GM21737 (cell line): ENCODE results near the gene STEAP1.

Experiments
- ATAC-seq: cut with Tn5 transposase; IDR thresholded peaks from one replicate; pipeline ENCODE4 v1.9.1; 2021; ENCODE audit warnings: mild to moderate bottlenecking, moderate library complexity; ENCODE audit not compliant: unreplicated experiment

Gene STEAP1

DNA sequence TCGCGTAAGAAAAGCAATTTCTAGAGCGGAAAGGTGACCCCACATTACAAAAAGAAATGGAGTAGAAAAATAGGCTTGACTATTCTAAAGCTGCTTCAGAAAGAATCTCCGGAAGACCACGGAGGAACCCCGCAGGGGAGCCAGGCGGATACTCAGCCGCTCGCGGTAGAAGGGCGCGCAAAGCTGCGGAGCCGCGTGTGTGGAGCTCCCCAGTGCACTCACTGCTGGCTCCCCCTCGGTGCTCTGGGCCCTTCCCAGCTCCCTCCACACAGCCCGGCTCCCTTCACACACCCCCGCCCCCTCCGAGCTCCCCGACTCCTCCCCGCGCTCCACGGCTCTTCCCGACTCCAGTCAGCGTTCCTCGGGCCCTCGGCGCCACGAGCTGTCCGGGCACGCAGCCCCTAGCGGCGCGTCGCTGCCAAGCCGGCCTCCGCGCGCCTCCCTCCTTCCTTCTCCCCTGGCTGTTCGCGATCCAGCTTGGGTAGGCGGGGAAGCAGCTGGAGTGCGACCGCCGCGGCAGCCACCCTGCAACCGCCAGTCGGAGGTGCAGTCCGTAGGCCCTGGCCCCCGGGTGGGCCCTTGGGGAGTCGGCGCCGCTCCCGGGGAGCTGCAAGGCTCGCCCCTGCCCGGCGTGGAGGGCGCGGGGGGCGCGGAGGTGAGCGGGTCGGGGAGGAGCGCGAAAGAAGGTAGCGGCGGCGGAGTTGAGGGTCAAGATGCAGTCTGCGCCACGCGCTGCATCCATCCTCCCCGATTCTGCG is 57.3 kb downstream of the STEAP1 start, which contains the start of gene STEAP2:
Gene STEAP2, plus strand, starts transcription at position 350 of the 758 bp plus-strand sequence. CDS start 13,343 bp downstream, outside the sequence.
- peak; percentile 88 for ATAC-seq

DNA sequence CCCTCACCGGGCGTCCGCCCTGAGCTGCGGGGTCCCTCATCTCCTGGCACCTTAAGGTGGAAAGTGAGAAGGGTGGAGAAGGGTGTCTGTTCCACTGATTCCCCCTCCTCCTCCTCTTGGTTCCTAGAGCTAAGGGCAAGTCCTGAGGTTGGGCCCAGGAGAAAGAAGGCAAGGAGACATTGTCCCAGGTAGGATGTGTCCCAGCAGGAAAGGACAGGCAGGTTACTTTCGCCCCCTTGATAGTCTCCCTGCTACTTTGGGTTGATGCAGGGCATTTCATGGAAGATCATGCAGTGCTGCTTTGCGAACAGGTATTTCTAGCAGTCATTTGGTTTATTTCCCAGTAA is 57.9 kb downstream of the STEAP1 start:
- ATAC-seq = no peak

DNA sequence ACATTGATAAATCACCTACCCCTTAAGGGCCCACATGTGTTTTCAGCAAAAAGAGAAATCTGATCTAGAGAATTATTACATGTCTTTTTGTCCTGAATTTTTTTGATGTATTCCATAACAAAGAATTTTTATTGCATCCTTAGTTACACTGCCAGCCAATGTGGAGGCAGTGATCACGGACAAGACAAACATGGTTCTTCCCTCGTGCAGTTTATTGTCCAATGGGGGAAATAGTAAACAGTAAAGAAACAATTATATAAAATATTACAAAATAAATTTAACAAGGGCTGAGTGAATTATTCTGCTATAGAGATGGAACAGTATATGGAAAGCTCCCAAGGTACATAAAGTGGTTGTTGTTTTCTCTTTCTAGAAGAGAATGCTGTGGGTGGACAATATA is 59.3 kb downstream of the STEAP1 start:
- no peak for ATAC-seq
